ENCODE measurements around the gene PDAP1.
"Not testable (repeated sequence)": the region's sequence is repeated elsewhere in the genome, so short reads cannot be mapped to it uniquely, and the experiment has no call there.

PDAP1 gene

DNA sequence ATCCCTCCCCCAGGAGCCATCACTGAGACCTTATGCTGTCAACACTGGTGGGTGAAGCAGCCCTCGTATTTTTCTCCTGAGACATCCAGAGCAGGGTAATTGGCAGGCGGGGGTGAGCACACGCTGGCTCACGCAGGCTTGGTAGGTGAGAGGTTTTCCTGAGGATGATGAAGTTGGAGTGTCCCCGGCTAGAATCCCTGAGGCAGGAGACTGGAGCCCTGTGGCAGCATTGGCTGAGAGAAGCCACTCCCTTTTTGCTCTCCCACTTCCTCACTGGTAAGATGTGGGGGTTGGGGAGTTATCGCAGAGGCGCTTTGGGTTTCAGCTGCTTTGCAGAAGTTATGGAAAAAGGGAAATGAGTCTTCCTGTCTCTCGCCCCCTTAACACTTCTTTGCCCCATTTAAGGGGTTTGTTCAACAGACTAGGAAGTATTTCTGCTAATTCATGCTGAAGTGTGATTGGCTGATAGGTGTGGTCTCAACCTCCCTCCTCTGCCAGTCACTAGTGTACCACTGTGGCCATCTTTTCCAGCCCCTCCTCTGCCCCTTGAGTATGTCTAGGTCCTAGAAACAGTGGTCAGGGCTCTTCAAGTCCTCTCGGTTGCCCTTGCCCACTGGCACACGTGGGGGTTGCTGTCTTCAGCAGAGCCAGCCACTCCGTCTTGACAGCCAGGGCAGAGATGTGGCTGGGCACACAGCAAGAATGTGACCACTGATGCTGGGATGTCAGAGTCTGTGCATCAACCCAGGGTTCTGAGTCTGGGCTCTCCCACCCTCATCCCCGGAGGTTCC, 28.2 kb downstream of the PDAP1 start:
- Mint-ChIP-seq H3K27ac (peak overlapping the region; percentile 69), H3K36me3 (ENCODE audit: low read depth) (peaks cover 12% of the 10 kb centered on the region), H3K4me3 (no peak overlapping the region), H3K27me3 (ENCODE audit: low read depth, poor library complexity) (peaks cover 9% of the 10 kb centered on the region), H3K9me3 (no peaks in the 10 kb centered on the region), H3K4me1 (peaks cover 26% of the 10 kb centered on the region)
- no peak for DNase-seq
- TF ChIP-seq, protein P1, sequence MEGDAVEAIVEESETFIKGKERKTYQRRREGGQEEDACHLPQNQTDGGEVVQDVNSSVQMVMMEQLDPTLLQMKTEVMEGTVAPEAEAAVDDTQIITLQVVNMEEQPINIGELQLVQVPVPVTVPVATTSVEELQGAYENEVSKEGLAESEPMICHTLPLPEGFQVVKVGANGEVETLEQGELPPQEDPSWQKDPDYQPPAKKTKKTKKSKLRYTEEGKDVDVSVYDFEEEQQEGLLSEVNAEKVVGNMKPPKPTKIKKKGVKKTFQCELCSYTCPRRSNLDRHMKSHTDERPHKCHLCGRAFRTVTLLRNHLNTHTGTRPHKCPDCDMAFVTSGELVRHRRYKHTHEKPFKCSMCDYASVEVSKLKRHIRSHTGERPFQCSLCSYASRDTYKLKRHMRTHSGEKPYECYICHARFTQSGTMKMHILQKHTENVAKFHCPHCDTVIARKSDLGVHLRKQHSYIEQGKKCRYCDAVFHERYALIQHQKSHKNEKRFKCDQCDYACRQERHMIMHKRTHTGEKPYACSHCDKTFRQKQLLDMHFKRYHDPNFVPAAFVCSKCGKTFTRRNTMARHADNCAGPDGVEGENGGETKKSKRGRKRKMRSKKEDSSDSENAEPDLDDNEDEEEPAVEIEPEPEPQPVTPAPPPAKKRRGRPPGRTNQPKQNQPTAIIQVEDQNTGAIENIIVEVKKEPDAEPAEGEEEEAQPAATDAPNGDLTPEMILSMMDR (IDR thresholded peaks at IDR 0.05): no peak

DNA sequence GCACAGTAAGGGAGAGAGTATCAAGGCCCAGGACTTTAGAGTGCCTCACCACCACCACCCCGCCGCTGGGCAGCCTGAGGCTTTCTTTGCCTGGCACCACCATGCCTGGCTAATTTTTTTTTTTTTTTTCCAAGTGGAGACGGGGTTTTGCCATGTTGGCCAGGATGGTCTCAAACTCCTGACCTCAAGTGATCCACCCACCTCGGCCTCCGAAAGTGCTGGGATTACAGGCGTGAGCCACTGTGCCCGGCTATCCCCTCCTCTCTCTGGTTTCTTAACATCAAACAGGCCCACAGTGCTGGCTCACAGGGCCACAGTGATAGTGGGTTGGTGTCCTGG, 28.7 kb downstream of the PDAP1 start:
- H3K27me3 Mint-ChIP-seq (ENCODE audit: low read depth, poor library complexity); DNase-seq; H3K9me3 Mint-ChIP-seq; H3K4me3 Mint-ChIP-seq: not testable (repeated sequence)
- Mint-ChIP-seq H3K27ac (peak overlapping the region; percentile 68), H3K4me1 (peaks cover 26% of the 10 kb centered on the region), H3K36me3 (ENCODE audit: low read depth) (peaks cover 12% of the 10 kb centered on the region)

- peak overlapping the region; percentile 68 for H3K27ac Mint-ChIP-seq
- H3K36me3 Mint-ChIP-seq (ENCODE audit: low read depth): peaks cover 12% of the 10 kb centered on the region
Observed at GRCh38 chr7:99379043-99379577, 29.3 kb downstream of the PDAP1 start.

DNA sequence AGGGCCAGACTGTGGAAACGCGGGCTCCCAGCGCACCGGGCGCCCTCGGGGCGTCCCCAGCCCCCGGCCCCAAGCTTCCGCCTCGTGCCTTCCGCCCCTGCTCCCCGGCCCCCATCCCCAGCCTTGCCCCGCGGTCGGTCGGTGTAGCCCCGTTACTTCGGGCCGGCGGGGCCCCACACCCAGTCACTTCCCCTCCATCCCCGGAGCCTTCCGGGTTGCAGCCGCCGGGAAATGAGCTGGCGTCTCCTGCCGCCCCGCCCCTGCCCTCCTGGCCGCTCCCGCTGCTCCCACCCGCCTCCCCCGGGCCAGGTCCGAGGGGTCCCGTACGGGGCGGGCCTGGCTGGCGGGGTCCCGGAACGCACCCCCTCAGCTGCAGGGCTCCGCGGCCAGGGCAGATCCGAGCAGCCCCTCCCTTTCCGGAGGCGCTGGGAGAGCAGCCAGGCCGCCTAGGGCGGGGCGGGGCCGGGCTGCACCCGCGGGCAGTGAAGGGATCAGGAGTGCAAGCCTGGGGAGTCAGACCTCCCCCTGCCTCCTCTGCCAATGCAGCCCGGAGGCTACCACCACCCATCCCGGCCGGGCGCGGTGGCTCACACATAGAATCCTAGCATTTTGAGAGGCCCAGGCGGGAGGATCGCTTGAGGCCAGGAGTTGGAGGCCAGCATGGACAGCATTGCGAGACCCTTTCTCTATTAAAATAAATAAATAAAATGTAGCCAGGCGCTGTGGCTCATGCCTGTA, 33.2 kb downstream of the PDAP1 start:
- Mint-ChIP-seq H3K4me3 (peak overlapping the region; percentile 75), H3K36me3 (ENCODE audit: low read depth) (peaks cover 12% of the 10 kb centered on the region), H3K27me3 (ENCODE audit: low read depth, poor library complexity) (peaks cover 6% of the 10 kb centered on the region), H3K4me1 (peaks cover 42% of the 10 kb centered on the region), H3K27ac (no peak overlapping the region), H3K9me3 (no peaks in the 10 kb centered on the region)
- TF ChIP-seq, protein P1 (IDR thresholded peaks at IDR 0.05): no peak
- DNase-seq: peak; percentile 59

More at GRCh38 chr7:99379043-99379577, 29.3 kb downstream of the PDAP1 start:
- no peak overlapping the region for H3K4me3 Mint-ChIP-seq
- H3K4me1 Mint-ChIP-seq: peaks cover 26% of the 10 kb centered on the region
- no peaks in the 10 kb centered on the region for H3K9me3 Mint-ChIP-seq
- DNase-seq: no peak
- H3K27me3 Mint-ChIP-seq (ENCODE audit: low read depth, poor library complexity): peaks cover 9% of the 10 kb centered on the region
- TF ChIP-seq, protein P1 (IDR thresholded peaks at IDR 0.05): no peak

DNA sequence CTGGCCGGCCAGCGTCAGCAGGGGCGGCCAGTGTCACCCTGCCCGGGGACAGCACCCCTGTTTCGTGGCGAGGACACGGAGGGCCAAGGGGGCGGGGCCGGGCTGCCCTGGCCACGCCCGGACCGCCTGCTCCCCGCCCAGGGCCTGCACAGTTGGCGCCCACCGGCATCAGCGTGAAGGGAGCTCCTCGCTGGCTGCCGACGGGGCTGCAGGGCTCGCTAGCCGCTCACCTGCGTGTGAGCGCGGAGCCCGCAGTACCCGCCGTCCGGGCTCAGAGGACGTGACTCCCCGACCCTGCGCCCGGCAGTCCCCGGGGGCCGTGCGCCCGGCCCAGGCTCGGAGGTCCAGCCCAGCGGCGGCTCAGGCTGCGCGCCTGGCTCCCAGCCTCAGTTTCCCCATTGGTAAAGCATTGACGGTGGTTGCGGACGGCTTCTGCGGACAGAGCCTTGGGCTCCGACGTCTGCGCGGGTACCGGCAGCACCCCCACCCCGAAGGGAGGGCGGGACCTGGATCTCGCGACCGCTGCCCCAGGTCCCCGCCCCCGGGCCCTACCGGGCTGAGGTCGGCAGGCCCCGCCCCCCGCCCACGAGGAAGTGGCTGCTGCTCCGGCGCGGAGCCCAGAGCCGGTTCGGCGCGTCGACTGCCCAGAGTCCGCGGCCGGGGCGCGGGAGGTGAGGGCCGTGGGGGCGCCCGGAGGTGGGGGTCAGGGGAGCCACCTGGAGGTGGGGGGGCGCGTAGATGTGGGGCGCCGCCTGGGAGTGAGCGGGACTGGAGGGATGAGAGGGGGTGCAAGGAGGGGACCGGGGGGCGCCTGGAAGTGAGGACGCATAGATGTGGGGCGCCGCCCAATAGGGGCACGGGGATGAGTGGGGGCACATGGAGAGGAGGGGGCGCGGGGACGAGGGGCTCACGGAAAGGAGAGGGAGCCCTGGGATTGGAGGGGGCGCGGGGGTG, 34.0 kb downstream of the PDAP1 start, which contains the start of gene ARPC1B:
ARPC1B (plus strand) TSS at position 620 of the 954 bp plus-strand sequence. CDS start 10,985 bp downstream, outside the sequence.
- Mint-ChIP-seq H3K36me3 (ENCODE audit: low read depth) (peaks cover 12% of the 10 kb centered on the region), H3K4me1 (peaks cover 42% of the 10 kb centered on the region), H3K27me3 (ENCODE audit: low read depth, poor library complexity) (peaks cover 6% of the 10 kb centered on the region), H3K27ac (no peak within 1 kb of the TSS), H3K9me3 (no peaks in the 10 kb centered on the region), H3K4me3 (peak within 1 kb of the TSS; percentile 78)
- TF ChIP-seq, protein P1 (IDR thresholded peaks at IDR 0.05): no peak
- DNase-seq: peak; percentile 79
